ENCODE data around the gene HDAC10. TPM values are rescaled to one million over a fixed set of nuclear protein-coding genes. Genes with fewer than 3 reads are reported as not detected.

HDAC10 gene
- total RNA-seq, 1 donor from 2014 or later: 5.4 TPM

DNA sequence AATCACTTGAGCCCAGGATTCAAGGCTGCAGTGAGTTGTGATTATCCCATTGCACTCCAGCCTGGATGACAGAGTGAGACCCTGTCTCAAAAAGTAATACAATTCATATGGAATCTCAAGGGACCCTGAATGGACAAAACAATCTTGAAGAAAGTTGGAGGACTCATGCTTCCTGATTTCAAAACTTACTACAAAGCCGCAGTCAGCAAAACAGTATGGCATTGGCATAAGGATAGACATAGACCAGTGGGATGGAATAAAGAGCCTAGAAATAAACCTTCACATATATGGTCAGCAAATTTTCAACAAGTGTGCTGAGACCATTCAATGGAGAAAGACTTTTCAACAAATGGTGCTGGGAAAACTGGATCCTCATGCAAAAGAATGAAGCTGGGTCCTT is 47.8 kb downstream of the HDAC10 start:
- no peak overlapping the region for H3K4me2 ChIP-seq
- H2AFZ ChIP-seq (replicated peaks): no peak overlapping the region
- H3K9me3 ChIP-seq (ENCODE audit: low read depth): no peaks in the 10 kb centered on the region
- H3K9me3 Mint-ChIP-seq: peaks cover 4% of the 10 kb centered on the region
- H3K79me2 ChIP-seq (ENCODE audit: low read depth): peaks cover 27% of the 10 kb centered on the region
- H3K9ac ChIP-seq: no peak overlapping the region
- H4K20me1 ChIP-seq (ENCODE audit: low read depth): peaks cover 50% of the 10 kb centered on the region
- peaks cover 4% of the 10 kb centered on the region for H3K27me3 Mint-ChIP-seq (ENCODE audit: insufficient read depth, low read depth)
- TF ChIP-seq EZH2 (IDR thresholded peaks at IDR 0.05) (no peak), EZH2phosphoT487 (IDR thresholded peaks at IDR 0.05) (no peak)
- TF ChIP-seq, protein P1, sequence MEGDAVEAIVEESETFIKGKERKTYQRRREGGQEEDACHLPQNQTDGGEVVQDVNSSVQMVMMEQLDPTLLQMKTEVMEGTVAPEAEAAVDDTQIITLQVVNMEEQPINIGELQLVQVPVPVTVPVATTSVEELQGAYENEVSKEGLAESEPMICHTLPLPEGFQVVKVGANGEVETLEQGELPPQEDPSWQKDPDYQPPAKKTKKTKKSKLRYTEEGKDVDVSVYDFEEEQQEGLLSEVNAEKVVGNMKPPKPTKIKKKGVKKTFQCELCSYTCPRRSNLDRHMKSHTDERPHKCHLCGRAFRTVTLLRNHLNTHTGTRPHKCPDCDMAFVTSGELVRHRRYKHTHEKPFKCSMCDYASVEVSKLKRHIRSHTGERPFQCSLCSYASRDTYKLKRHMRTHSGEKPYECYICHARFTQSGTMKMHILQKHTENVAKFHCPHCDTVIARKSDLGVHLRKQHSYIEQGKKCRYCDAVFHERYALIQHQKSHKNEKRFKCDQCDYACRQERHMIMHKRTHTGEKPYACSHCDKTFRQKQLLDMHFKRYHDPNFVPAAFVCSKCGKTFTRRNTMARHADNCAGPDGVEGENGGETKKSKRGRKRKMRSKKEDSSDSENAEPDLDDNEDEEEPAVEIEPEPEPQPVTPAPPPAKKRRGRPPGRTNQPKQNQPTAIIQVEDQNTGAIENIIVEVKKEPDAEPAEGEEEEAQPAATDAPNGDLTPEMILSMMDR (IDR thresholded peaks at IDR 0.05): no peak
- H3K4me1 ChIP-seq: peaks cover 10% of the 10 kb centered on the region
- peaks cover 27% of the 10 kb centered on the region for H3K36me3 Mint-ChIP-seq
- H3F3A ChIP-seq (ENCODE audit: low read depth): peaks cover 21% of the 10 kb centered on the region
- no peak overlapping the region for H3K27ac ChIP-seq
- H3K27ac Mint-ChIP-seq: no peak overlapping the region
- peaks cover 20% of the 10 kb centered on the region for H3K4me1 Mint-ChIP-seq
- DNase-seq (ENCODE audit: low spot score): no peak
- H3K4me3 ChIP-seq: no peak overlapping the region
- H3K27me3 ChIP-seq: peaks cover 7% of the 10 kb centered on the region
- peaks cover 12% of the 10 kb centered on the region for H3K36me3 ChIP-seq
- no peak overlapping the region for H3K4me3 Mint-ChIP-seq

- peaks cover 12% of the 10 kb centered on the region for H3K36me3 ChIP-seq
- no peak overlapping the region for H3K27ac ChIP-seq
- H3K9me3 ChIP-seq (ENCODE audit: low read depth): no peaks in the 10 kb centered on the region
- H3K27me3 ChIP-seq: peaks cover 7% of the 10 kb centered on the region
- H3K4me3 ChIP-seq: peak overlapping the region; percentile 84
- peaks cover 27% of the 10 kb centered on the region for H3K36me3 Mint-ChIP-seq
- peaks cover 27% of the 10 kb centered on the region for H3K79me2 ChIP-seq (ENCODE audit: low read depth)
- H3K27me3 Mint-ChIP-seq (ENCODE audit: insufficient read depth, low read depth): peaks cover 4% of the 10 kb centered on the region
- TF ChIP-seq EZH2 (IDR thresholded peaks at IDR 0.05) (no peak), EZH2phosphoT487 (IDR thresholded peaks at IDR 0.05) (no peak)
- TF ChIP-seq, protein P1 (IDR thresholded peaks at IDR 0.05): no peak
- peaks cover 50% of the 10 kb centered on the region for H4K20me1 ChIP-seq (ENCODE audit: low read depth)
- H3K9me3 Mint-ChIP-seq: peaks cover 4% of the 10 kb centered on the region
- no peak for DNase-seq (ENCODE audit: low spot score)
- H3K4me2 ChIP-seq: peak overlapping the region; percentile 97
- peak overlapping the region; percentile 91 for H3K4me3 Mint-ChIP-seq
- H3K27ac Mint-ChIP-seq: peak overlapping the region; percentile 23
- H3K4me1 ChIP-seq: peaks cover 10% of the 10 kb centered on the region
- no peak overlapping the region for H2AFZ ChIP-seq (replicated peaks)
- peaks cover 21% of the 10 kb centered on the region for H3F3A ChIP-seq (ENCODE audit: low read depth)
- H3K9ac ChIP-seq: peak overlapping the region; percentile 44
- H3K4me1 Mint-ChIP-seq: peaks cover 20% of the 10 kb centered on the region
Observed at GRCh38 chr22:50202130-50202666, 48.9 kb downstream of the HDAC10 start.

GRCh38 chr22:50201191-50202129 is 49.6 kb downstream of the HDAC10 start:
- Histone ChIP-seq H3K4me2 (peak overlapping the region; percentile 97), H2AFZ (replicated peaks) (no peak overlapping the region), H3K27ac (no peak overlapping the region), H3K27me3 (peaks cover 7% of the 10 kb centered on the region), H3K79me2 (ENCODE audit: low read depth) (peaks cover 27% of the 10 kb centered on the region), H3F3A (ENCODE audit: low read depth) (peaks cover 21% of the 10 kb centered on the region), H3K36me3 (peaks cover 12% of the 10 kb centered on the region), H3K9me3 (ENCODE audit: low read depth) (no peaks in the 10 kb centered on the region), H3K4me1 (peaks cover 10% of the 10 kb centered on the region), H3K4me3 (peak overlapping the region; percentile 84), H4K20me1 (ENCODE audit: low read depth) (peaks cover 45% of the 10 kb centered on the region), H3K9ac (peak overlapping the region; percentile 44)
- H3K4me1 Mint-ChIP-seq: peaks cover 19% of the 10 kb centered on the region
- peak overlapping the region; percentile 23 for H3K27ac Mint-ChIP-seq
- H3K4me3 Mint-ChIP-seq: peak overlapping the region; percentile 91
- H3K36me3 Mint-ChIP-seq: peaks cover 27% of the 10 kb centered on the region
- peaks cover 4% of the 10 kb centered on the region for H3K27me3 Mint-ChIP-seq (ENCODE audit: insufficient read depth, low read depth)
- DNase-seq (ENCODE audit: low spot score): peak; percentile 73
- peaks cover 4% of the 10 kb centered on the region for H3K9me3 Mint-ChIP-seq
- TF ChIP-seq EZH2 (IDR thresholded peaks at IDR 0.05) (no peak), EZH2phosphoT487 (IDR thresholded peaks at IDR 0.05) (no peak)
- TF ChIP-seq, protein P1 (IDR thresholded peaks at IDR 0.05): no peak

Data from neural progenitor cell (in vitro differentiated cells).